Mesothelial cell of epicardium (in vitro differentiated cells): ENCODE data around the gene GTSF1L. TPM values are rescaled to one million over a fixed set of nuclear protein-coding genes. Genes with fewer than 3 reads are reported as not detected.

Experiments
- DNase-seq, 2 experiments: peaks; one replicate each; pipeline ENCODE4 v3.0.0; 2021; ENCODE audit warnings: low spot score in 2 of 2; ENCODE audit not compliant: unreplicated experiment in 2 of 2
- H3K27ac Mint-ChIP-seq: 2 replicates; pipeline ENCODE4 v1.8.0; 2021; ENCODE audit warnings: mixed read lengths
- H3K27me3 Mint-ChIP-seq: 2 replicates; pipeline ENCODE4 v1.8.0; 2021; ENCODE audit warnings: low read depth, mixed read lengths
- H3K36me3 Mint-ChIP-seq: 2 replicates; pipeline ENCODE4 v1.8.0; 2021; ENCODE audit warnings: mixed read lengths
- H3K4me1 Mint-ChIP-seq: 2 replicates; pipeline ENCODE4 v1.8.0; 2021; ENCODE audit warnings: mixed read lengths
- H3K4me3 Mint-ChIP-seq: 2 replicates; pipeline ENCODE4 v1.8.0; 2021; ENCODE audit warnings: mild to moderate bottlenecking, moderate library complexity, mixed read lengths
- H3K9me3 Mint-ChIP-seq: 2 replicates; pipeline ENCODE4 v1.8.0; 2021; ENCODE audit warnings: mixed read lengths
- CTCF ChIP-seq: fragments of 200-600 bp; sonication (generic); IDR thresholded peaks from one replicate; pipeline ENCODE4 v1.5.0; 2021; ENCODE audit warnings: antibody characterized with exemption; ENCODE audit not compliant: unreplicated experiment
- total RNA-seq: library from RNA; stranded (reverse); gene quantifications from 3 replicates; pipeline ENCODE4 v1.2.1, GENCODE V29; 2021

The GTSF1L gene
- total RNA-seq, 1 donor from 2014 or later, result not detected

- DNase-seq, result no peak
- H3K27me3 Mint-ChIP-seq, result peaks cover 56% of the 10 kb centered on the region
- peaks cover 3% of the 10 kb centered on the region for H3K9me3 Mint-ChIP-seq
- no peak overlapping the region for H3K4me3 Mint-ChIP-seq
- no peak for TF ChIP-seq CTCF
- H3K27ac Mint-ChIP-seq, result no peak overlapping the region
- H3K4me1 Mint-ChIP-seq, result no peaks in the 10 kb centered on the region
- no peaks in the 10 kb centered on the region for H3K36me3 Mint-ChIP-seq
These were observed 29.0 kb upstream of the GTSF1L start for GRCh38 chr20:43755851-43756250.

- TF ChIP-seq CTCF, result no peak
- Mint-ChIP-seq H3K4me1 (no peaks in the 10 kb centered on the region), H3K36me3 (no peaks in the 10 kb centered on the region), H3K9me3 (peaks cover 3% of the 10 kb centered on the region), H3K4me3 (no peak overlapping the region), H3K27ac (no peak overlapping the region), H3K27me3 (peaks cover 59% of the 10 kb centered on the region)
- DNase-seq, result no peak
These were observed 28.6 kb upstream of the GTSF1L start for GRCh38 chr20:43755390-43755789.

- no peak for TF ChIP-seq CTCF
- no peak for DNase-seq
- Mint-ChIP-seq H3K4me1 (no peaks in the 10 kb centered on the region), H3K27ac (no peak overlapping the region), H3K27me3 (peaks cover 52% of the 10 kb centered on the region), H3K9me3 (peaks cover 3% of the 10 kb centered on the region), H3K4me3 (no peak overlapping the region), H3K36me3 (no peaks in the 10 kb centered on the region)
These were observed 25.9 kb upstream of the GTSF1L start for GRCh38 chr20:43752561-43753301.

GRCh38 chr20:43752051-43752360 is 25.2 kb upstream of the GTSF1L start:
- Mint-ChIP-seq H3K36me3 (no peaks in the 10 kb centered on the region), H3K27ac (no peak overlapping the region), H3K27me3 (peaks cover 55% of the 10 kb centered on the region), H3K9me3 (peaks cover 3% of the 10 kb centered on the region), H3K4me3 (no peak overlapping the region), H3K4me1 (no peaks in the 10 kb centered on the region)
- no peak for TF ChIP-seq CTCF
- DNase-seq, result no peak

GRCh38 chr20:43751167-43752050 is 24.6 kb upstream of the GTSF1L start:
- Mint-ChIP-seq H3K36me3 (no peaks in the 10 kb centered on the region), H3K27ac (no peak overlapping the region), H3K4me1 (peaks cover 2% of the 10 kb centered on the region), H3K4me3 (no peak overlapping the region), H3K9me3 (peaks cover 3% of the 10 kb centered on the region), H3K27me3 (peaks cover 59% of the 10 kb centered on the region)
- no peak for TF ChIP-seq CTCF
- no peak for DNase-seq
